ENCODE data around the gene PFKFB4. TPM values are rescaled to one million over a fixed set of nuclear protein-coding genes. Genes with fewer than 3 reads are reported as not detected.

Gene PFKFB4
- total RNA-seq, 1 experiment from 2014 or later, result 20.3 TPM

DNA sequence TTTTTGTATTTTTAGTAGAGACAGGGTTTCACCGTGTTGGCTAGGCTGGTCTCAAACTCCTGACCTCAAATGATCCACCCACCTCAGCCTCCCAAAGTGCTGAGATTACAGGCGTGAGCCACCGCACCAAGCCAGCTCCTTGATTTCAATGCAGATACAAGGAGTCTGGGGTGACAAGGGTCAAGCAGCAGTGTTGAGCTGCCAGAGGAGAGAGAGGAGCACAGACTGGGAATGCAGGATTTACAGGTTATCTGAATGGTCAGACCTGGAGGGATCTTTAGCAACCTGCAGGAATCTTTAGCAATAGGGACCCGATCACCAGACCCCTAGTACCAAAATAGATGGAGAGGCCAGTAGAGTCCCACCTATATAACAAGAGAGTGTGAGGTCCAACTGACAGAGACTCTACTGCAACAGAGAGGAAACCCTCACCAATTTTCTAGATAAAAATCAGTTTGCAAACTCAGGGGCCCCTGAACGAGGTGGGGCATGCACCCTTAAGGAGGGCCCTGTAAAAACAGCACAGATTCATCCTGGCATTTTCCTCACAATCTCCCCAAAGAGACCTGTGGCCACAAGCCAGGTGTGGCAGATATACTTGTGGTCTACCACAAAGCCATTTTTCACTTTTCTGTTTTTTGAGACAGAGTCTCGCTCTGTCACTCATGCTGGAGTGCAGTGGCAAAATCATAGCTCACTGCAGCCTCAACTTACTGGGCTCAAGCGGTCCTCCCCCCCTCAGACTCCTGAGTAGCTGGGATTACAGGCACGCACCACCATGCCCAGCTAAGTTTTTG lies 42.0 kb downstream of the PFKFB4 start:
- ChIA-PET CTCF (interaction anchor here (1.0 kb wide), 1 partner anchor 78 kb away, joined by 3 read pairs; no protein-coding TSS in a partner anchor), RAD21 (ENCODE audit: low non-redundant PET in 1 of 2, low total read pairs in 2 of 2, uncharacterized antibody in 2 of 2, unreplicated experiment in 2 of 2) (no interaction called here), POLR2A (no interaction called here)
- no TSS peak for BruUV-seq (replicated peaks)
- no peak overlapping the region for H3K9ac ChIP-seq (ENCODE audit: low read length)
- H3K9me2 ChIP-seq (ENCODE audit: insufficient read depth), result no peaks in the 10 kb centered on the region
- H3K27ac ChIP-seq (ENCODE audit: low read depth, low read length), result no peak overlapping the region
- ATAC-seq (no peak), DNase-seq (ENCODE audit: low read depth, low spot score) (no peak)
- no peaks in the 10 kb centered on the region for H3K79me2 ChIP-seq (ENCODE audit: insufficient read depth, low read length)
- TF ChIP-seq FOSL1 (IDR thresholded peaks at IDR 0.05; ENCODE audit: low read depth) (no peak), EGR1 (IDR thresholded peaks at IDR 0.05; ENCODE audit: low read depth) (no peak), YY1 (IDR thresholded peaks at IDR 0.05; ENCODE audit: extremely low read depth, insufficient replicate concordance, low read depth, low read length) (no peak), ELF1 (IDR thresholded peaks at IDR 0.05; ENCODE audit: borderline replicate concordance, low read depth) (no peak), CBX3 (IDR thresholded peaks at IDR 0.05; ENCODE audit: low read depth) (no peak), SRF (IDR thresholded peaks at IDR 0.05; ENCODE audit: low read depth) (no peak), RAD21 (IDR thresholded peaks at IDR 0.05; ENCODE audit: low read depth) (no peak), POLR2AphosphoS5 (IDR thresholded peaks at IDR 0.05; ENCODE audit: low read depth, low read length) (no peak), ZNF274 (IDR thresholded peaks at IDR 0.05; ENCODE audit: low read depth, low read length) (no peak), MAX (IDR thresholded peaks at IDR 0.05) (no peak), EZH2phosphoT487 (IDR thresholded peaks at IDR 0.05; ENCODE audit: borderline replicate concordance) (no peak), CEBPB (IDR thresholded peaks at IDR 0.05; ENCODE audit: low read depth) (no peak), EZH2 (IDR thresholded peaks at IDR 0.05) (no peak), ZFX (IDR thresholded peaks at IDR 0.05) (no peak), TCF7L2 (IDR thresholded peaks at IDR 0.05; ENCODE audit: borderline replicate concordance, extremely low read depth, insufficient read depth, insufficient read length) (no peak), SP1 (IDR thresholded peaks at IDR 0.05; ENCODE audit: low read depth) (no peak), JUND (IDR thresholded peaks at IDR 0.05) (no peak)
- TF ChIP-seq, protein P1, sequence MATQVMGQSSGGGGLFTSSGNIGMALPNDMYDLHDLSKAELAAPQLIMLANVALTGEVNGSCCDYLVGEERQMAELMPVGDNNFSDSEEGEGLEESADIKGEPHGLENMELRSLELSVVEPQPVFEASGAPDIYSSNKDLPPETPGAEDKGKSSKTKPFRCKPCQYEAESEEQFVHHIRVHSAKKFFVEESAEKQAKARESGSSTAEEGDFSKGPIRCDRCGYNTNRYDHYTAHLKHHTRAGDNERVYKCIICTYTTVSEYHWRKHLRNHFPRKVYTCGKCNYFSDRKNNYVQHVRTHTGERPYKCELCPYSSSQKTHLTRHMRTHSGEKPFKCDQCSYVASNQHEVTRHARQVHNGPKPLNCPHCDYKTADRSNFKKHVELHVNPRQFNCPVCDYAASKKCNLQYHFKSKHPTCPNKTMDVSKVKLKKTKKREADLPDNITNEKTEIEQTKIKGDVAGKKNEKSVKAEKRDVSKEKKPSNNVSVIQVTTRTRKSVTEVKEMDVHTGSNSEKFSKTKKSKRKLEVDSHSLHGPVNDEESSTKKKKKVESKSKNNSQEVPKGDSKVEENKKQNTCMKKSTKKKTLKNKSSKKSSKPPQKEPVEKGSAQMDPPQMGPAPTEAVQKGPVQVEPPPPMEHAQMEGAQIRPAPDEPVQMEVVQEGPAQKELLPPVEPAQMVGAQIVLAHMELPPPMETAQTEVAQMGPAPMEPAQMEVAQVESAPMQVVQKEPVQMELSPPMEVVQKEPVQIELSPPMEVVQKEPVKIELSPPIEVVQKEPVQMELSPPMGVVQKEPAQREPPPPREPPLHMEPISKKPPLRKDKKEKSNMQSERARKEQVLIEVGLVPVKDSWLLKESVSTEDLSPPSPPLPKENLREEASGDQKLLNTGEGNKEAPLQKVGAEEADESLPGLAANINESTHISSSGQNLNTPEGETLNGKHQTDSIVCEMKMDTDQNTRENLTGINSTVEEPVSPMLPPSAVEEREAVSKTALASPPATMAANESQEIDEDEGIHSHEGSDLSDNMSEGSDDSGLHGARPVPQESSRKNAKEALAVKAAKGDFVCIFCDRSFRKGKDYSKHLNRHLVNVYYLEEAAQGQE (IDR thresholded peaks at IDR 0.05; ENCODE audit: low read depth), result no peak
- TF ChIP-seq, protein P2, sequence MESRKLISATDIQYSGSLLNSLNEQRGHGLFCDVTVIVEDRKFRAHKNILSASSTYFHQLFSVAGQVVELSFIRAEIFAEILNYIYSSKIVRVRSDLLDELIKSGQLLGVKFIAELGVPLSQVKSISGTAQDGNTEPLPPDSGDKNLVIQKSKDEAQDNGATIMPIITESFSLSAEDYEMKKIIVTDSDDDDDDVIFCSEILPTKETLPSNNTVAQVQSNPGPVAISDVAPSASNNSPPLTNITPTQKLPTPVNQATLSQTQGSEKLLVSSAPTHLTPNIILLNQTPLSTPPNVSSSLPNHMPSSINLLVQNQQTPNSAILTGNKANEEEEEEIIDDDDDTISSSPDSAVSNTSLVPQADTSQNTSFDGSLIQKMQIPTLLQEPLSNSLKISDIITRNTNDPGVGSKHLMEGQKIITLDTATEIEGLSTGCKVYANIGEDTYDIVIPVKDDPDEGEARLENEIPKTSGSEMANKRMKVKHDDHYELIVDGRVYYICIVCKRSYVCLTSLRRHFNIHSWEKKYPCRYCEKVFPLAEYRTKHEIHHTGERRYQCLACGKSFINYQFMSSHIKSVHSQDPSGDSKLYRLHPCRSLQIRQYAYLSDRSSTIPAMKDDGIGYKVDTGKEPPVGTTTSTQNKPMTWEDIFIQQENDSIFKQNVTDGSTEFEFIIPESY (IDR thresholded peaks at IDR 0.05; ENCODE audit: extremely low read depth, insufficient replicate concordance, low read length), result no peak
- no peaks in the 10 kb centered on the region for H3K27me3 ChIP-seq (ENCODE audit: insufficient read depth, low read length)
- H3K4me1 ChIP-seq (ENCODE audit: control insufficient read depth in 1 of 2, insufficient read depth in 2 of 2, low read length in 2 of 2), result peaks cover 2 to 3% of the 10 kb centered on the region in 2 experiments; a peak in 2 of 4 replicates
- no peaks in the 10 kb centered on the region for H4K20me1 ChIP-seq (ENCODE audit: insufficient read depth)
- H3K9me3 ChIP-seq (ENCODE audit: control insufficient read depth in 1 of 2, insufficient read depth in 1 of 2, low read depth in 1 of 2, low read length in 2 of 2), result no peaks in the 10 kb centered on the region
- no peak overlapping the region for H2AFZ ChIP-seq (ENCODE audit: low read depth, low read length, poor library complexity, severe bottlenecking)
- no peak overlapping the region for H3K4me3 ChIP-seq (replicated peaks in 1 of 2; ENCODE audit: low read depth in 1 of 2, low read length in 2 of 2)
- H3K4me2 ChIP-seq (ENCODE audit: low read length), result no peak overlapping the region
- H3K36me3 ChIP-seq (ENCODE audit: control insufficient read depth in 1 of 2, insufficient read depth in 2 of 2, low read length in 2 of 2), result no peaks in the 10 kb centered on the region
- intact Hi-C loops (cut with micrococcal nuclease), result no loop called here
